ENCODE results near the gene DDX42. TPM values are rescaled to one million over a fixed set of nuclear protein-coding genes. Genes with fewer than 3 reads are reported as not detected.

Gene DDX42
- polyA plus RNA-seq, 1 donor from 2014 or later: 115 TPM

DNA sequence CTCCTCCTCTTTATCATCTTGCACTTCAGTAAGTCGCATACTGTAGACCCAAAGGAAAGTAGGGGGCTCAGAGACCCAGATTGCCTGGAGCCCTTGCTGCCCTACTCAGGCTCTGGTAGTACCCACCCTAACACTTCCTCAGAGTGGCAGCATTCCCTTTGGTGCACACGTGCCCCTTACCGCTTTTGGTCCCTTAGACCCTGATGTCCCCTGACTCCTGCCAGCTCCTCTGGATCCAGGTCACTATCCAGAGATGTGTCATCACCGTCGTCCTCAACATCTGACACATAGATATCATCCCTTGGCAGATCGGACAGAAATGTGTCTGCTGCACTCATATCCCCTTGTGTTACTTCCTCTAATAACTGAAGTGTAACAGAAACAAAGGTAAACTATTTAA lies 47.8 kb downstream of the DDX42 start:
- no peaks in the 10 kb centered on the region for H4K20me1 ChIP-seq (ENCODE audit: insufficient read depth)
- H3K27ac ChIP-seq (ENCODE audit: low read length): no peak overlapping the region
- H3K9ac ChIP-seq (ENCODE audit: low read length): no peak overlapping the region
- no peak overlapping the region for H3K4me2 ChIP-seq (ENCODE audit: low read length)
- no peak overlapping the region for H2AFZ ChIP-seq (ENCODE audit: low read depth, low read length)
- H3K79me2 ChIP-seq (replicated peaks; ENCODE audit: insufficient read depth, low read length): peaks cover 5% of the 10 kb centered on the region
- no peaks in the 10 kb centered on the region for H3K27me3 ChIP-seq (ENCODE audit: insufficient read depth, low read depth, low read length)
- no peaks in the 10 kb centered on the region for H3K9me2 ChIP-seq (ENCODE audit: insufficient read depth, low read length)
- no peaks in the 10 kb centered on the region for H3F3A ChIP-seq (ENCODE audit: insufficient read depth, low read length, poor library complexity, severe bottlenecking)
- TF ChIP-seq TAF1 (IDR thresholded peaks at IDR 0.05; ENCODE audit: low read depth): no peak
- TF ChIP-seq EP300 (conservative IDR thresholded peaks at IDR 0.05; ENCODE audit: poor library complexity, severe bottlenecking): no peak
- TF ChIP-seq CTCF (IDR thresholded peaks at IDR 0.05; ENCODE audit: poor library complexity, severe bottlenecking): no peak
- no peak for TF ChIP-seq RAD21 (conservative IDR thresholded peaks at IDR 0.05)
- TF ChIP-seq SMC3 (conservative IDR thresholded peaks at IDR 0.05; ENCODE audit: poor library complexity): no peak
- TF ChIP-seq EZH2 (IDR thresholded peaks at IDR 0.05; ENCODE audit: borderline replicate concordance, insufficient read depth, low read length, poor library complexity, severe bottlenecking): no peak
- no peak for TF ChIP-seq POLR2AphosphoS5 (IDR thresholded peaks at IDR 0.05)
- no peak for TF ChIP-seq REST (IDR thresholded peaks at IDR 0.05; ENCODE audit: borderline replicate concordance)
- no peak for TF ChIP-seq MXI1 (conservative IDR thresholded peaks at IDR 0.05; ENCODE audit: poor library complexity, severe bottlenecking)
- H3K36me3 ChIP-seq (ENCODE audit: insufficient read depth, low read length): peaks cover 13% of the 10 kb centered on the region
- H3K4me3 ChIP-seq (ENCODE audit: low read length): no peak overlapping the region
- H3K9me3 ChIP-seq (ENCODE audit: low read length): no peaks in the 10 kb centered on the region

GRCh38 chr17:63822537-63822936 lies 48.6 kb downstream of the DDX42 start:
- H3K79me2 ChIP-seq (replicated peaks; ENCODE audit: insufficient read depth, low read length): peaks cover 5% of the 10 kb centered on the region

More at GRCh38 chr17:63822537-63822936, 48.6 kb downstream of the DDX42 start:
- no peaks in the 10 kb centered on the region for H4K20me1 ChIP-seq (ENCODE audit: insufficient read depth)
- H3K27ac ChIP-seq (ENCODE audit: low read length): no peak overlapping the region
- H3K4me2 ChIP-seq (ENCODE audit: low read length): no peak overlapping the region
- no peak overlapping the region for H3K4me3 ChIP-seq (ENCODE audit: low read length)
- H3F3A ChIP-seq (ENCODE audit: insufficient read depth, low read length, poor library complexity, severe bottlenecking): no peaks in the 10 kb centered on the region
- H3K9me2 ChIP-seq (ENCODE audit: insufficient read depth, low read length): no peaks in the 10 kb centered on the region
- H3K9ac ChIP-seq (ENCODE audit: low read length): no peak overlapping the region
- H3K27me3 ChIP-seq (ENCODE audit: insufficient read depth, low read depth, low read length): no peaks in the 10 kb centered on the region
- no peaks in the 10 kb centered on the region for H3K9me3 ChIP-seq (ENCODE audit: low read length)
- TF ChIP-seq RAD21 (conservative IDR thresholded peaks at IDR 0.05) (no peak), SMC3 (conservative IDR thresholded peaks at IDR 0.05; ENCODE audit: poor library complexity) (no peak), MXI1 (conservative IDR thresholded peaks at IDR 0.05; ENCODE audit: poor library complexity, severe bottlenecking) (no peak), REST (IDR thresholded peaks at IDR 0.05; ENCODE audit: borderline replicate concordance) (no peak), EZH2 (IDR thresholded peaks at IDR 0.05; ENCODE audit: borderline replicate concordance, insufficient read depth, low read length, poor library complexity, severe bottlenecking) (no peak), POLR2AphosphoS5 (IDR thresholded peaks at IDR 0.05) (no peak), EP300 (conservative IDR thresholded peaks at IDR 0.05; ENCODE audit: poor library complexity, severe bottlenecking) (no peak), CTCF (IDR thresholded peaks at IDR 0.05; ENCODE audit: poor library complexity, severe bottlenecking) (no peak), TAF1 (IDR thresholded peaks at IDR 0.05; ENCODE audit: low read depth) (no peak)
- H3K36me3 ChIP-seq (ENCODE audit: insufficient read depth, low read length): peaks cover 9% of the 10 kb centered on the region
- H2AFZ ChIP-seq (ENCODE audit: low read depth, low read length): no peak overlapping the region
